HG02678 (cell line): ENCODE data around the gene LPGAT1.

Source experiments
- ATAC-seq: cut with Tn5 transposase; IDR thresholded peaks from one replicate; pipeline ENCODE4 v1.9.1; 2021; ENCODE audit warnings: mild to moderate bottlenecking, moderate library complexity; ENCODE audit not compliant: unreplicated experiment

The LPGAT1 gene

GRCh38 chr1:211764701-211765100 is 65.9 kb downstream of the LPGAT1 start:
- ATAC-seq, result no peak

- ATAC-seq, result no peak
Observed at GRCh38 chr1:211762206-211762605, 68.4 kb downstream of the LPGAT1 start.

- ATAC-seq, result no peak
Observed at GRCh38 chr1:211761400-211761799, 69.2 kb downstream of the LPGAT1 start.

DNA sequence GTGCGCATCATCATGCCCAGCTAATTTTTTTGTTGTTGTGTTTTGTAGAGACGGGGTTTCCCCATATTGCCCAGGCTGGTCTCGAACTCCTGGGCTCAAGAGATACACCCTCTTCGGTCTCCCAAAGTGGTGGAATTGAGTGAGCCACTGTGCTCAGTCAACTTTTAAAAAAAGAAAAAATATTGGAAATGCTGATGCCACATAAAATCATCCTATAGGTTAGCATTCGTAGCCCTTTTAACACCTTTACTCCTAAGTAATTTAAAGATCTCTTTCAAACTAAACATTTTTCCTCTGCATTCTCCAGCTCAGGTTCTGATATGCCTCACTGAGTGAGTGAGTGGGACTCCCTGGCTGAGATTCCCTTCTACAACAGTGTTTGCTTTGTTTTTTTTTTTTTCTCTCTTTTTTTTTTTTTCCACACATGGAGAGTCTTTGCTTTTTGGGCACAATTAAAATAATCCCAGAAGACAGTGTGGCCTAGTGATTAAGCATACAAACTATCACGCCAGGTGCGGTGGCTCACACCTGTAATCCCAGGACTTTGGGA is 74.0 kb downstream of the LPGAT1 start:
- no peak for ATAC-seq

DNA sequence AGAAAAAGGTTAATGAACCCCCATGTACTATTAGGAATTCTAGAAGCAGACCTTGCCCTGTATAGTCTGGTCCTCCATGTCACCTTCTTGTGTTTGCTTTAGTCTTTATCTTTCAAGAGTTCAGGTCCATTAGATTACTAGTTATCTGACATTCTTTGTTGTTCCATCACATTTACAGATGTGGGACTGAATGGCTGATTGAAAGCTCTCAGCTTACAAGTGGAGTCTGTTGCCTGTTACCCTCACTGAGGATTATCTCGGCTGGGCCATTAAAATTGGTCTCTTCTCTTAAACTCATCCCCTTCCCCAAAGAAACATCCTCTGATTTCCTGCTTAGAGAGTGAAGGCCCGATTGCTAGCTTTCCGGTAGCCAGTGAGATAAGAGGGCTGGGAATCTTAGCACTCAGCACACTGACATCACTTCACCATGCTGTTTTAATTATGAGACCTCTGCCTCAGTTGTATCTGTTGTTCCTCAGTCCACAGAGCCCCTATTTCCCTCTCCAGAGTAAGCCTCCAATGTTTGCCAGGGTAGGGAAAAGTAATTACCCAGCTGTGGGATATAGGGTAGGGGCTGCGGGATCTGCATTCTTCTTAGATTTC is 76.8 kb downstream of the LPGAT1 start:
- ATAC-seq, result no peak

DNA sequence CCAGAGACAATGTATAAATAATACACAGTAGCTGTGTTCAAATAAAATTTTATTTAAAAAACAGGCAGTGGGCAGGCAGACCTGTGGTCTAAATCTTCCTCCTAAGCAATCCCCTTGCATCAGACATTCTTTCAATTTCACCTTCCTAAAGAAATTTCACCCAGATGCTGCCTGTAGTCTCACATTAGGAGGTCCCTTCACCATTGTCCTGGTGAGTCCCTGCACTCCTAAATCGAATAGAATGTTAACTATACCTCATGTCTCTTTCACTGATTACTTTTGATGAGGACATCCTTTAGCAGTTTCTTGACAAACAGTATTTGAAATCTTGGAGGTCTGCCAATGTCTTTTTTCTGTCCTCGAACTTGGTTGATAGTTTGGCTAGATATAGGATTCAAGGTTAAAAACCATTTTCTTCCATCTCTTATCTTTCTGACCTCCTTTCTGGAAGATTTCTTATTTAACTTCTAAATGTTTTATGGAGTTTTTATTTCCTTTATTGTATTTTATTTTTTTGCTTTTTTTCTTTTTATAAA is 77.5 kb downstream of the LPGAT1 start:
- no peak for ATAC-seq

DNA sequence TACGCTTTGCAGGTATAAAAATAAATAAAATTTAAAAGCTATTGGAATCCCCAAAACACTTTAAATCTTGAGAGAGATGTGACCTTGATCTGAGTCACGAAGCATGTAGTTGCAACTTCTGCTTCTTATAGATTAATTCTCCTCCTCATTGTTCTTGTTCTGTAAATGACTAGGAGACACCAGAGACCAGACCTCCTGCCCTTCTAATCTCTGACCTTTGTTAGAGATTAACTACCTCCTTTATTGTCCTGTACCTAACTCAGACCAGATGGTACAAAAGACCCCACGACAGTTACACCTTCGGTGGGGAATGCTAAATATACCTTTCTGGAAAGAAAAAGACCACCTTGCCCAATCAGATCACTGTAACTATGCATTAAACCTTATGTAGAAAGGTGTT is 78.2 kb downstream of the LPGAT1 start:
- no peak for ATAC-seq

DNA sequence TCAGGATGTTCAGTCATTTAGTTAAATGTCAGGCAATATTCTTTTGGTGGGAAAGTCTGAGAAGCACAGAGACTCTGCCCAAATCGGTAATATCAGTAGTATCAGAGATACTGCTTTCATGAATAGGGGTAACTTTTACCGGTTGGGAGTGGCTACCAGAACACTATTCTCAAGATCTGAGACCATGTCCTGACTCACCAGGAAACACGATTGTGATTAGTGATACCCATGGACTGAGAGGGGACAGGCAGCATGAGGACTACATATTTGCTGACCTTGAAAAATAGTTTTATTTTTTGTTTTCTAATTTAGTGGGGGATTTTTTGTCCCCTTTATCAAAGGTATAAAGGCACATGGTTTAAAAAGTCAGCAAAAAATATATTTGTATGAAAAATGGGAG is 79.1 kb downstream of the LPGAT1 start:
- ATAC-seq, result no peak

DNA sequence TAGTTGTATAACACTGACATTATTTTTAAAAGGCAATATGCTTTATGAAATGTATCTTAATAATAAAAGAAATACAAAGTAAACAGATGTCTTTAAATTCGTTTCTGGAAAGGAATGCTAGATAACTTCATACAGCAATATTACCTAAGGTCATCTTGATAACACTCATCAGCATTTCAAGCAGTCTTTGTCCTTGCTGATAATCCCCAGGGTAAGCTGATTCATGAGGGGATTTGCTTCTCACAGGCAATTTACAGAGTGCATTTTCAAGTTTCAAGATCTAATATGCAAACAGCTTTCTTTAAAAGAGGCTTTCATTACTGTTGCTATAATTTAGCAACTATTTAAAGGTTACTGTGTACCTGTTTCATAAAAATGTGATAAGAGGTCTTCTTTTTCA is 80.0 kb downstream of the LPGAT1 start:
- ATAC-seq, result no peak

GRCh38 chr1:211749251-211749650 is 81.3 kb downstream of the LPGAT1 start:
- ATAC-seq, result no peak

- no peak for ATAC-seq
Observed at GRCh38 chr1:211748810-211749209, 81.8 kb downstream of the LPGAT1 start.

DNA sequence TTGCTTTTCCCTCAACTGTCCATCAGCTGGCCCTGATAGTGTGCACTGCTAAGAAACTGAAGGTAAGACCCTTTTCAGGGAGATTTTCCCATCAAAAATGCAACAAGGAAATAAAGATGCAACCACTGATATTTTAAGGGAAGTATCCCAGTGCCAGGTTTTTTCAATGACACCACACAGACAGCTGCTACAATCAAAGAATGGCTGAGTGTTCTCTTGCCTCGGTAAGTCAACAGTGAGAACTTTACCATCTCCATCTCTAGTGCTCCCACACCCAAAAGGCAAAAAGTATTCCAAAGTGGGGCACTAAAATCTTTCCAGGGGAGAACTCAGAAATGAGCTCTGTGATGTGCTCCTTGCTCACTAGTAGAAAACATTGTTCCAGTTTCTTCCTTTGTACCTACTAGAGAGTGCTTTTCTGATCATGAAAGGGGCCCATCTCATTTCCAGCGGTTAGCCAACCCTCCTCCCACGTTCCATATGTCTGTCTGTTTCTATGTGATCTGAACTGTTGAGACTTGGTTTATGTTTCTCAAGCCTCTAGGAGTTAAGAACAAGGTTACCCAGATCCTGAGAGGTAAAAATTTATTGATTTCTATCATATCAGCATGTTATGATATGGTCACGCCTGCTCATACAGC is 87.6 kb downstream of the LPGAT1 start:
- no peak for ATAC-seq

GRCh38 chr1:211742272-211742671 is 88.3 kb downstream of the LPGAT1 start:
- no peak for ATAC-seq

- no peak for ATAC-seq
Observed at GRCh38 chr1:211741788-211742187, 88.8 kb downstream of the LPGAT1 start.

DNA sequence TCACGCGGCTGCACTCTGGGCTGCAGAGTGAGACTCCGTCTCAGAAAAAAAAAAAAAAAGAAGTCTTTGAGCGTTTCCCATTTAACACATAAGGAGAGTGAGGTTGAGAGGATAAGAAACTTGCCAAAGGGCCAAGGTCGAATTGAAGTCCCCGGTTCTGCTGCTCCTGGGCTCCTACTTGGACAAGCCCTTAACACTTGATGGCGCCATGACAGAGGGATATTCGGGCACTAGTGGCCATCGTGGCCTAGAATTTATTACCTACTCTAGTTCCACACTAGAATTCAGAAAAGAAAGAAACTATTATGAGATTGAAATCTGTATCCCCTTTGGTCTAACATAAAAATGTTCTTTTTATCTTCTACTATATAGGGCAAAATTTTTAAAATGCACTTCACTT is 89.4 kb downstream of the LPGAT1 start:
- no peak for ATAC-seq

DNA sequence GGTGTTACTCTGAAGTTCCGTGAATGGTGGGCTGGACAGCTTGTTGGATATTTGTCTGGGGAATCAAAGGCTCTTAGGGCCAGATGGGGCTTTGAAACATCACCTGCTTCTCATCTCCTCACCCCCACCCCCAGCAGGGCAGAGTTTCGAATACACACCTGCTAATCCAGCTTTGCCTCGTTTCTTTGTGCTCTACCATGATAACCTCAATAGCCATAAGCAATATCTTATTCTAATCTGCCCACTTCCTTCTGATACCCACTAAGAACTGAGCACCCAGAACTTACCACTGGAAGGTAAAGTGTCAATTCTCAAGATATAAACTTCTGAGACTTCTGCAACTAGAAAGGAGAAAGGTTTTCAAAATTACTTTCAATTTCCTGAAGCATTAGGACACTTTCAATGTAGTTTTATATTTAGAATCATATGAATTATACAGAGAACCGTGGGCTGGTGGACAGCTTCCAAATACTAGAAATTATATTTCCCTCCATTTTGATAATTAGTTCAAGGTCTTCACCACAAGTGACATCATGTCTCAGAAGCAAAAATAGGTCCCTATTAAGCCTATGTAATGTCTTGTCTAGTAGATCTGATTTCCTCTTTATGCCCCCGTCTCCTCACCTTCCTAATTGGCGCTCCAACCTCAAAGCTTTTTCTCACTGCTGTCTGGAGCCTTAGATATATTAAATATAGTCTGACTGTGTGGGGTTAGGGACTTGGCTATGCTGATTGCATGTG is 90.7 kb downstream of the LPGAT1 start:
- ATAC-seq, result peak; percentile 74

- peak; percentile 47 for ATAC-seq
Observed at GRCh38 chr1:211738691-211739301, 91.8 kb downstream of the LPGAT1 start.

DNA sequence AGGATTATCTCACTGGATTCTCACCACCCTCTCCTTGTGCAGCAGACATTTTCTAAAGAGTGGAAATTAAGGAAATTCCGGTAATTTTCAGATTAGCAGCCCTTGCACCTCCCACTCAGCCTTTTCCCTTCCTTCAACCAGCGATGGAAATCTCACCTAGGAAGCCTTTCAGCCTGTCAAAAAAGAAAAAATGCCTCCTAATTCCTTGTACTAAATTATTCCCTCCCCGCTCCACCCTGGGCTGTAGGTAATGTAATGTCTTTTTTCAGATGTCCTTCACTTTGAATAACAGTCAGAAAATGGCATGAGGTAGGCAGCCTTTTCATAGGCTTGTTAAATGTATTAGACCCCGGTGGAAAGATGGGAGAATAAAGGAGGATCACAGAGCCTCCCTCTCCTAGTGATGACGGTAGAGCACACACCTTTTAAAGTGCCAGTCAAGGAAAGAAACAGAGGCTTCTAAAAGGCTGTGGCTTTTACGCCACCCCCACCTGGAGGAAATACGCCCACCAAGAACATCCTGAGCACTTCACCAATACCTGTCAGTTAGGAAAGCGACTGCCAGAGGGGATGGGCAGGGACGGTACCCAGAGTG is 92.4 kb downstream of the LPGAT1 start:
- ATAC-seq, result no peak

DNA sequence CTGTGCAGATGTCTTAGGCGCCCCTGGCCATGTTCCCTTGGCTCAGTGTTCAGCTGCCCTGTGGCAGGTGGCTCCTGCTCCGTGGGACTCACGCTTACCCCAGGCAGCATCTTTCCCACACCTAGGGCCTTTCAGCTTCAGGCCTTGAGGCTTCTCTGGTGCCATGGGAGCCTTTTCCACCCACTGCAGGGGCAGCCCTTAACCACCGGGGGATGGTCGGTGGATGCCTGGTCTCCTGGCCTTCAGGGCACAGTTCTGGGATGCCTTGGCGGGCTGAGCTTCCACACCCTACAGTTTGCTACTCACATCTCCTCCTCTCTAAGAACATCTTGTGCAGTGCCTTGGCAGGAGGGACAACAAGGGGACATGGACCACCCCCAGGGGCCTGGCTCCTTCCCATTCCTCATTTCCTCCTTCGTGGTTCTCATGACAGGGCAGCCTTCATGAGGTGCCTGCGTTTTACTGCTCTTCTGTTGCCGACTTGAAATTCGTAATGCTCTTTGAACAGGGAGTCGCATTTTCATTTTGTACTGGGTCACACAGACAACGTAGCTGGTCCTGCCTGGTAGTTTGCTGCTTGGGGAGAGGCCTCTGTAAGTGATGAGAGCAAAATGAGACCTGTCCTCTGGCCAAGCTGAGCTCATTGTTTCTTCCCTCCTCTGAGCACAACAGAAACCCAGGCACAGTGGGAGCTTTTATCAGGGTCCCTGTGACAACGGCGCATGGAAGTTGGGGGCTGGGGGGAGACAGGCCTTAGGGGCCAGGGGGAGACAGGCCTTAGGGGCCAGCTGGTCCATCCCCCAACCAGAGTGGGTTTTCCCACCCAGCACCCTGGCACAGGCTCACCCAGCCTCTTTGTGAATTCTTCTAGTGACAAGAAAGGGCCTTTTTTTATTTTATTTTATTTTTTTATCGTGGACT is 93.2 kb downstream of the LPGAT1 start:
- ATAC-seq, result no peak
